ENCODE data around the gene RNF212B.
"Not testable (repeated sequence)": the region's sequence is repeated elsewhere in the genome, so short reads cannot be mapped to it uniquely, and the experiment has no call there.

RNF212B gene

GRCh38 chr14:23243066-23243465, 5.3 kb downstream of the RNF212B start:
- DNase-seq, result no peak

- no peak for DNase-seq
These were observed 7.5 kb downstream of the RNF212B start for GRCh38 chr14:23245282-23245681.

GRCh38 chr14:23248601-23249000, 10.9 kb downstream of the RNF212B start:
- DNase-seq, result no peak

GRCh38 chr14:23249824-23250223, 12.1 kb downstream of the RNF212B start:
- no peak for DNase-seq

- DNase-seq, result no peak
These were observed 14.3 kb downstream of the RNF212B start for GRCh38 chr14:23252006-23252405.

- DNase-seq, result no peak
These were observed 14.9 kb downstream of the RNF212B start for GRCh38 chr14:23252420-23253333.

- DNase-seq, result no peak
These were observed 20.5 kb downstream of the RNF212B start for GRCh38 chr14:23258256-23258655.

- no peak for DNase-seq
These were observed 21.7 kb downstream of the RNF212B start for GRCh38 chr14:23259426-23259825.

GRCh38 chr14:23260849-23261248, 23.1 kb downstream of the RNF212B start:
- not testable (repeated sequence) for DNase-seq

- no peak for DNase-seq
These were observed 31.5 kb downstream of the RNF212B start for GRCh38 chr14:23269193-23269592.

- DNase-seq, result no peak
These were observed 37.7 kb downstream of the RNF212B start for GRCh38 chr14:23275412-23275811.

GRCh38 chr14:23277189-23277588, 39.5 kb downstream of the RNF212B start:
- no peak for DNase-seq

GRCh38 chr14:23277928-23278327, 40.2 kb downstream of the RNF212B start:
- not testable (repeated sequence) for DNase-seq

- no peak for DNase-seq
These were observed 43.5 kb downstream of the RNF212B start for GRCh38 chr14:23281247-23281646.

GRCh38 chr14:23284654-23285529, 47.2 kb downstream of the RNF212B start:
- peak in 1 of 2 donors; percentile 23 for DNase-seq

GRCh38 chr14:23285530-23286019, 47.8 kb downstream of the RNF212B start:
- no peak for DNase-seq

- DNase-seq, result peak; percentile 96
These were observed 48.5 kb downstream of the RNF212B start, which contains the start of gene HOMEZ for GRCh38 chr14:23286020-23286901. Gene HOMEZ, minus strand, starts transcription at chr14:23286132. Its CDS starts 180 bp downstream, at chr14:23285952.

GRCh38 chr14:23286902-23287479, 49.3 kb downstream of the RNF212B start:
- DNase-seq, result no peak

GRCh38 chr14:23294734-23295561, 57.2 kb downstream of the RNF212B start:
- peak; percentile 56 to 73 for DNase-seq

- DNase-seq, result no peak
These were observed 58.5 kb downstream of the RNF212B start for GRCh38 chr14:23296012-23296777.

Data from CD4-positive, alpha-beta T cell treated with Interleukin-1 beta for 1 hour (primary cell).